Endothelial cell (in vitro differentiated cells): Measurements from ENCODE around the gene PHYKPL. TPM values are rescaled to one million over a fixed set of nuclear protein-coding genes. Genes with fewer than 3 reads are reported as not detected.

ENCODE experiments used
- DNase-seq: peaks from one replicate; pipeline ENCODE4 v3.0.0; 2021; ENCODE audit warnings: low spot score
- H3K27ac Mint-ChIP-seq: one replicate; pipeline ENCODE4 v1.8.0; 2021; ENCODE audit warnings: mixed read lengths, inconsistent platforms; ENCODE audit not compliant: unreplicated experiment
- H3K27me3 Mint-ChIP-seq: one replicate; pipeline ENCODE4 v1.8.0; 2021; ENCODE audit warnings: mild to moderate bottlenecking, moderate library complexity, mixed read lengths, inconsistent platforms; ENCODE audit not compliant: unreplicated experiment
- H3K36me3 Mint-ChIP-seq: one replicate; pipeline ENCODE4 v1.8.0; 2021; ENCODE audit warnings: mild to moderate bottlenecking, low read depth, mixed read lengths, inconsistent platforms; ENCODE audit not compliant: unreplicated experiment
- H3K4me1 Mint-ChIP-seq: one replicate; pipeline ENCODE4 v1.8.0; 2021; ENCODE audit warnings: mild to moderate bottlenecking, mixed read lengths, inconsistent platforms; ENCODE audit not compliant: unreplicated experiment
- H3K4me3 Mint-ChIP-seq: one replicate; pipeline ENCODE4 v1.8.0; 2021; ENCODE audit warnings: mild to moderate bottlenecking, mixed read lengths, inconsistent platforms; ENCODE audit not compliant: unreplicated experiment
- H3K9me3 Mint-ChIP-seq: one replicate; pipeline ENCODE4 v1.8.0; 2021; ENCODE audit warnings: mixed read lengths, inconsistent platforms; ENCODE audit not compliant: unreplicated experiment
- CTCF ChIP-seq: fragments of 200-600 bp; sonication (generic); IDR thresholded peaks from one replicate; pipeline ENCODE4 v1.5.0; 2021; ENCODE audit warnings: antibody characterized with exemption; ENCODE audit not compliant: unreplicated experiment
- total RNA-seq: library from RNA; stranded (reverse); fragmentation: NEBNext Ultra II Directional; extraction: Animal tissue kit (Norgen Biotek cat#: 25700); gene quantifications from one replicate; pipeline ENCODE4 v1.2.1, GENCODE V29; 2021; ENCODE audit not compliant: unreplicated experiment

PHYKPL gene
- total RNA-seq, 1 donor from 2014 or later: 53.1 TPM

GRCh38 chr5:178238313-178238635, 5.7 kb upstream of the PHYKPL start:
- Mint-ChIP-seq H3K4me1 (peaks cover 7% of the 10 kb centered on the region), H3K4me3 (no peak overlapping the region), H3K9me3 (no peaks in the 10 kb centered on the region), H3K27ac (no peak overlapping the region), H3K36me3 (peaks cover 7% of the 10 kb centered on the region), H3K27me3 (peaks cover 14% of the 10 kb centered on the region)
- no peak for DNase-seq
- no peak for TF ChIP-seq CTCF

GRCh38 chr5:178237431-178238312, 5.1 kb upstream of the PHYKPL start:
- H3K36me3 Mint-ChIP-seq: peaks cover 7% of the 10 kb centered on the region
- peaks cover 11% of the 10 kb centered on the region for H3K27me3 Mint-ChIP-seq
- H3K27ac Mint-ChIP-seq: no peak overlapping the region
- no peak for TF ChIP-seq CTCF
- no peaks in the 10 kb centered on the region for H3K9me3 Mint-ChIP-seq
- no peak for DNase-seq
- peaks cover 7% of the 10 kb centered on the region for H3K4me1 Mint-ChIP-seq
- H3K4me3 Mint-ChIP-seq: no peak overlapping the region

- peaks cover 6% of the 10 kb centered on the region for H3K4me1 Mint-ChIP-seq
- H3K4me3 Mint-ChIP-seq: no peak overlapping the region
- no peak for DNase-seq
- peaks cover 6% of the 10 kb centered on the region for H3K27me3 Mint-ChIP-seq
- TF ChIP-seq CTCF: no peak
- H3K36me3 Mint-ChIP-seq: peaks cover 3% of the 10 kb centered on the region
- no peak overlapping the region for H3K27ac Mint-ChIP-seq
- H3K9me3 Mint-ChIP-seq: no peaks in the 10 kb centered on the region
Measured at GRCh38 chr5:178236679-178237078, 4.1 kb upstream of the PHYKPL start.

- Mint-ChIP-seq H3K27ac (no peak overlapping the region), H3K27me3 (peaks cover 8% of the 10 kb centered on the region), H3K4me3 (no peak overlapping the region), H3K36me3 (peaks cover 6% of the 10 kb centered on the region), H3K4me1 (peaks cover 12% of the 10 kb centered on the region), H3K9me3 (no peaks in the 10 kb centered on the region)
- no peak for DNase-seq
- TF ChIP-seq CTCF: no peak
Measured at GRCh38 chr5:178236126-178236525, 3.5 kb upstream of the PHYKPL start.

GRCh38 chr5:178235588-178235974, 3.0 kb upstream of the PHYKPL start:
- no peak for DNase-seq
- Mint-ChIP-seq H3K36me3 (peaks cover 11% of the 10 kb centered on the region), H3K27ac (no peak overlapping the region), H3K4me3 (no peak overlapping the region), H3K27me3 (peaks cover 12% of the 10 kb centered on the region), H3K4me1 (peaks cover 16% of the 10 kb centered on the region), H3K9me3 (no peaks in the 10 kb centered on the region)
- no peak for TF ChIP-seq CTCF
